SU-DHL-6 (cell line): ENCODE results near the gene KCNN1.

Experiments
- H2AFZ ChIP-seq: fragments of 200-600 bp; sonication (generic); 2 replicates; pipeline ENCODE4 v1.6.1; 2014; ENCODE audit warnings: low read depth, mild to moderate bottlenecking, moderate library complexity, mixed read lengths, antibody characterized with exemption, low read length; ENCODE audit not compliant: severe bottlenecking
- H3F3A ChIP-seq: fragments of 200-600 bp; shearing (Covaris generic); 2 replicates; pipeline ENCODE4 v1.6.0; 2016; ENCODE audit warnings: antibody characterized with exemption, mild to moderate bottlenecking; ENCODE audit not compliant: insufficient read depth
- H3K27ac ChIP-seq: fragments of 200-600 bp; sonication (generic); 2 replicates; pipeline ENCODE4 v1.5.1; 2016; ENCODE audit warnings: low read depth, mild to moderate bottlenecking, low read length, moderate library complexity, mixed read lengths
- H3K27me3 ChIP-seq: fragments of 200-600 bp; sonication (generic), shearing (Covaris generic); 2 replicates; pipeline ENCODE4 v1.6.0; 2014; ENCODE audit warnings: mild to moderate bottlenecking, low read length
- H3K36me3 ChIP-seq: fragments of 200-600 bp; sonication (generic); 2 replicates; pipeline ENCODE4 v1.6.1; 2014; ENCODE audit warnings: mild to moderate bottlenecking, low read length, mixed read lengths
- H3K4me2 ChIP-seq: fragments of 300-600, 200-600 bp; shearing (Covaris generic), sonication (generic); 2 replicates; pipeline ENCODE4 v1.6.0; 2014; ENCODE audit warnings: low read length, low read depth, mild to moderate bottlenecking; ENCODE audit not compliant: poor library complexity, severe bottlenecking
- H3K4me3 ChIP-seq: fragments of 200-600 bp; sonication (generic); 2 replicates; pipeline ENCODE4 v1.5.1; 2014; ENCODE audit warnings: antibody characterized with exemption, low read length, mild to moderate bottlenecking, mixed read lengths; ENCODE audit not compliant: insufficient read depth, poor library complexity, severe bottlenecking
- H3K79me2 ChIP-seq: fragments of 200-600 bp; sonication (generic); 2 replicates; pipeline ENCODE4 v1.6.1; 2014; ENCODE audit warnings: mild to moderate bottlenecking, low read length, moderate library complexity; ENCODE audit not compliant: insufficient read depth
- H3K9ac ChIP-seq: fragments of 200-600 bp; sonication (generic); 2 replicates; pipeline ENCODE4 v1.7.0; 2014; ENCODE audit warnings: mild to moderate bottlenecking, low read length
- H3K9me2 ChIP-seq: fragments of 200-600 bp; sonication (generic); replicated peaks from 2 replicates; pipeline ENCODE4 v1.6.1; 2014; ENCODE audit warnings: low read length; ENCODE audit not compliant: insufficient read depth
- H3K9me3 ChIP-seq: fragments of 200-600 bp; sonication (generic); 2 replicates; pipeline ENCODE4 v1.6.1; 2014; ENCODE audit warnings: low read length, mixed read lengths; ENCODE audit not compliant: insufficient read depth
- H4K20me1 ChIP-seq: fragments of 200-600 bp; sonication (generic); 2 replicates; pipeline ENCODE4 v1.6.1; 2014; ENCODE audit warnings: low read depth, mild to moderate bottlenecking, antibody characterized with exemption, low read length, moderate library complexity, mixed read lengths
- EZH2phosphoT487 ChIP-seq: fragments of 200-600 bp; sonication (generic), shearing (Covaris generic); conservative IDR thresholded peaks from 2 replicates; pipeline ENCODE4 v1.6.1; 2018; ENCODE audit warnings: mild to moderate bottlenecking, antibody characterized with exemption, low read length, moderate library complexity, mixed read lengths
- TF ChIP-seq, protein P1 (sequence below): fragments of 200-600 bp; sonication (generic); IDR thresholded peaks from one replicate; pipeline ENCODE4 v1.5.1; 2017; ENCODE audit warnings: antibody characterized with exemption, mild to moderate bottlenecking, low read length, moderate library complexity; ENCODE audit not compliant: insufficient read depth, poor library complexity, severe bottlenecking

Gene KCNN1

DNA sequence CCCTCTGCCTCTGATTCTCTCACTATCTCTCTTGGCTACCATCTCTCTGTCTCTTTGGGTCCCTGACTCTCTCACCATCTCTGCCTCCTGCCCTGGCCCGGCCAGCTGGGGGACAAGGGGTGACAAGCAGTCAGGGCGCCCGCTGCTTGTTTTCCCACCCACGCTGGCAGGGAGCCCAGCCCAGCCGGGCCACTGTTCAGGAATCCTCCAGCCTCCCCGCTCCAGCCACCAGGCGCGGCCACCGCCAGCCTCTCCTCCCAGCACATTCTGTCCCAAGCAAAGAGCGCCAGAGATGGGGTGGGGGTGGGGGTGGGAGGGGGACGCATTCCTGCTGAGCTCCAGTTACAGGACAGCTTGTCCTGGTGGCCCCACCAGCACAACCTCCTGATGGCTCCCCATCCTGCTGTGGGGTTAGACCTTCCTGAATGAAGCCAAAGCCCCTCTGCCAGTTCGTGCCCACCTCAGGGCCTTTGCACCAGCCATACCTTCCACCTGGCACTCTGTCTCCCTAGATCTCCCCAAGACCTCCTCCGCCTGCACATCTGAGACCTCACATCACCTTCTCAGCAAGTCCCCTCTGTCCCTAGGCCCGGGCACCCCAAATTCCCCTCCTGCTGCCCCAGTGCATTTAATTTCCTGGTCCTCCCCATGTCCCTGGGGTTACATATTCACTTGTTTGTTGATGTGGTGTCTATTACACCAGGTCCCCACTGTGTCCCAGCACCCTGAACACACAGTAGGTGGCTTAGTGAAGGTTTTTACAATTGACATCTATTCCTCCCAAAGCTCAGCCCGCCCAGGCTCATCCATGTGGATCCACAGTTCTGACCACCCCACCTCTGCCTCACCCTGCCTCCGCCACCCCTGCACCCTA lies 53.5 kb downstream of the KCNN1 start:
- no peak for TF ChIP-seq EZH2phosphoT487
- TF ChIP-seq, protein P1, sequence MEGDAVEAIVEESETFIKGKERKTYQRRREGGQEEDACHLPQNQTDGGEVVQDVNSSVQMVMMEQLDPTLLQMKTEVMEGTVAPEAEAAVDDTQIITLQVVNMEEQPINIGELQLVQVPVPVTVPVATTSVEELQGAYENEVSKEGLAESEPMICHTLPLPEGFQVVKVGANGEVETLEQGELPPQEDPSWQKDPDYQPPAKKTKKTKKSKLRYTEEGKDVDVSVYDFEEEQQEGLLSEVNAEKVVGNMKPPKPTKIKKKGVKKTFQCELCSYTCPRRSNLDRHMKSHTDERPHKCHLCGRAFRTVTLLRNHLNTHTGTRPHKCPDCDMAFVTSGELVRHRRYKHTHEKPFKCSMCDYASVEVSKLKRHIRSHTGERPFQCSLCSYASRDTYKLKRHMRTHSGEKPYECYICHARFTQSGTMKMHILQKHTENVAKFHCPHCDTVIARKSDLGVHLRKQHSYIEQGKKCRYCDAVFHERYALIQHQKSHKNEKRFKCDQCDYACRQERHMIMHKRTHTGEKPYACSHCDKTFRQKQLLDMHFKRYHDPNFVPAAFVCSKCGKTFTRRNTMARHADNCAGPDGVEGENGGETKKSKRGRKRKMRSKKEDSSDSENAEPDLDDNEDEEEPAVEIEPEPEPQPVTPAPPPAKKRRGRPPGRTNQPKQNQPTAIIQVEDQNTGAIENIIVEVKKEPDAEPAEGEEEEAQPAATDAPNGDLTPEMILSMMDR, result no peak
- H2AFZ ChIP-seq, result no peak overlapping the region
- H3K36me3 ChIP-seq, result peaks cover 2% of the 10 kb centered on the region; the same call in 1 of the 2 replicates
- no peak overlapping the region for H3K9ac ChIP-seq
- H3K27ac ChIP-seq, result no peak overlapping the region
- H3K79me2 ChIP-seq, result no peaks in the 10 kb centered on the region
- no peaks in the 10 kb centered on the region for H3K27me3 ChIP-seq
- no peak overlapping the region for H3K4me3 ChIP-seq
- 0 out of 2 replicates have a peak, but pooled peaks cover 5% of the 10 kb centered on the region for H3F3A ChIP-seq
- no peaks in the 10 kb centered on the region for H4K20me1 ChIP-seq
- no peaks in the 10 kb centered on the region for H3K9me3 ChIP-seq
- no peaks in the 10 kb centered on the region for H3K9me2 ChIP-seq
- H3K4me2 ChIP-seq, result no peak overlapping the region

DNA sequence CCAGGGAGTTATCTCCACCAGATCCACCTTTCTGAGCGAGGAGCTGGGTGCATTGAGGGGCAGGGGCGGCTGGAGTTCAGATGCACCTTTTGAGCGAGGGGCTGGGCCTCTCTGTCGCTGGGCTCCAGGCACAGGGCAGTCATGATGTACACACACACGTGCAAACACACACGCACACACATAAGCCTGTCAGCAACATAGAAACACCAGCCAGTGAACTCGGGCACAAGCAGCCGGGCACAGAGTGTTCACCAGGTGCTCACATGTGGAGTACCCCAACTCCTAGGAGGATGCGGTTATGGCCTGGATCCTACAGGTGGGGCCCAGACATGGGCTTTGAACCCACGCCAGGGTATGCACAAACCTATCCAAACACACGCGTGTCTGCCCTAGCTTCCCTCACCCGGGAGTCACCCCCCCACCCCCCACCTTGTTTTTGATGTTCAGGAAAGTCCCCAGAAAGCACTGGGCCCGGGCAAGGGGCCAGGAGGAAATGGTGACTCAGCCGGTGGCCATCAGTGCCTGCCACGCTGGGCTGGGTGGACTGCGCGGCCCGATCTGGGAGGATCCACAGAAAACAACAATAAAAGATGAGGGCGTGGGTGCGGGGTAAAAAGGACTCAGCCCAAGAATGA lies 54.3 kb downstream of the KCNN1 start:
- no peaks in the 10 kb centered on the region for H4K20me1 ChIP-seq

GRCh38 chr19:18023622-18024251 lies 56.8 kb downstream of the KCNN1 start:
- Histone ChIP-seq H4K20me1 (no peaks in the 10 kb centered on the region), H3K9me2 (no peaks in the 10 kb centered on the region), H3K9me3 (no peaks in the 10 kb centered on the region), H3K4me3 (no peak overlapping the region), H3F3A (0 out of 2 replicates have a peak, but pooled peaks cover 5% of the 10 kb centered on the region), H3K79me2 (no peaks in the 10 kb centered on the region), H3K27me3 (no peaks in the 10 kb centered on the region), H2AFZ (peak overlapping the region; percentile 43), H3K36me3 (no peaks in the 10 kb centered on the region), H3K9ac (peak overlapping the region; percentile 34), H3K4me2 (peak overlapping the region; percentile 46), H3K27ac (0 out of 2 replicates have a peak overlapping the region, but pooled peaks have one; percentile 15)
- TF ChIP-seq, protein P1, result no peak
- no peak for TF ChIP-seq EZH2phosphoT487

More for the DNA sequence above, 54.3 kb downstream of the KCNN1 start:
- Histone ChIP-seq H3K27ac (no peak overlapping the region), H3K79me2 (no peaks in the 10 kb centered on the region), H2AFZ (no peak overlapping the region), H3K9me2 (no peaks in the 10 kb centered on the region), H3K9ac (peak overlapping the region; percentile 33; the same call in 1 of the 2 replicates), H3K9me3 (no peaks in the 10 kb centered on the region), H3K27me3 (no peaks in the 10 kb centered on the region), H3K4me2 (peak overlapping the region; percentile 51), H3F3A (0 out of 2 replicates have a peak, but pooled peaks cover 5% of the 10 kb centered on the region), H3K4me3 (no peak overlapping the region), H3K36me3 (no peaks in the 10 kb centered on the region)
- TF ChIP-seq, protein P1, result no peak
- no peak for TF ChIP-seq EZH2phosphoT487
